ENCODE data around the gene SETDB1. TPM values are rescaled to one million over a fixed set of nuclear protein-coding genes. Genes with fewer than 3 reads are reported as not detected.
A peak's percentile ranks its signal among the peaks of the same experiment; 100 is the strongest.

The SETDB1 gene
- total and polyA plus RNA-seq, 4 experiments from 2014 or later: 9.8 to 72.6 (median 42.8) TPM

DNA sequence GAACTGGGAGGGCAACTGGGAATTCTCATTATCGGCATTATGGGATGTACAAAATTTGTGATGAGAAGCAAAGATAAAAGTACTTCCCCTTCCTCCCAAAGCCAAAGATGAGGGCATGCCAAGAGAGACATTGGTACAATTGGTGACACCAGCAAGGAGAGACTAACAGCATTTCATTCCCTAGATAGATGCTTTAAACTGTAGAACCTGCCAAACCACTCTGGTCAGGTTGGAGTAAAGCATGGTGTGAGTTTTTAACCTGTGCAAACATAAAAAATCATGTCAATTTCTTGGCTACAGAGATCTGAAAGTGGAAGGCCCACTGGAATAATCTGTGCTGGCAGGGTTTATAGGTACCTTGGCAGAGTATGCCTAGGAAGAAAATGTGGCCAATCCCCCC, 19.8 kb upstream of the SETDB1 start:
- ChIA-PET CTCF (ENCODE audit: partially characterized antibody) (interaction anchor here (1.5 kb wide), 1 partner anchor 16 kb away, joined by 5 read pairs; no protein-coding TSS in a partner anchor), POLR2A (ENCODE audit: partially characterized antibody) (no interaction called here)
- Histone ChIP-seq H3K9me3 (ENCODE audit: control insufficient read depth in 1 of 2, low read length in 2 of 2) (no peaks in the 10 kb centered on the region), H3K36me3 (ENCODE audit: insufficient read depth, low read length) (no peaks in the 10 kb centered on the region), H3K27me3 (ENCODE audit: insufficient read depth, low read length) (no peaks in the 10 kb centered on the region), H3K4me1 (ENCODE audit: insufficient read depth, low read length) (no peaks in the 10 kb centered on the region), H3K4me3 (ENCODE audit: low read length in 2 of 2) (no peak overlapping the region), H3K27ac (ENCODE audit: low read depth, low read length) (no peak overlapping the region)
- Mint-ChIP-seq H3K27me3 (no peaks in the 10 kb centered on the region), H3K4me3 (no peak overlapping the region), H3K36me3 (no peaks in the 10 kb centered on the region), H3K4me1 (no peaks in the 10 kb centered on the region), H3K27ac (no peak overlapping the region), H3K9me3 (no peaks in the 10 kb centered on the region)
- DNase-seq: no peak
- intact Hi-C loops (cut with micrococcal nuclease): no loop called here

- no peak for DNase-seq
- H3K27ac Mint-ChIP-seq: no peak overlapping the region
Observed at GRCh38 chr1:150906813-150907212, 19.4 kb upstream of the SETDB1 start.

GRCh38 chr1:150909585-150910180, 16.5 kb upstream of the SETDB1 start:
- Histone ChIP-seq H3K36me3 (ENCODE audit: insufficient read depth, low read length) (no peaks in the 10 kb centered on the region), H3K27ac (ENCODE audit: low read depth, low read length) (no peak overlapping the region), H3K9me3 (ENCODE audit: control insufficient read depth in 1 of 2, low read length in 2 of 2) (no peaks in the 10 kb centered on the region), H3K4me1 (ENCODE audit: insufficient read depth, low read length) (no peaks in the 10 kb centered on the region), H3K27me3 (ENCODE audit: insufficient read depth, low read length) (no peaks in the 10 kb centered on the region), H3K4me3 (ENCODE audit: low read length in 2 of 2) (no peak overlapping the region)
- no peak overlapping the region for H3K27ac Mint-ChIP-seq
- no peak for DNase-seq
- H3K27me3 Mint-ChIP-seq: no peaks in the 10 kb centered on the region
- POLR2A ChIA-PET (ENCODE audit: partially characterized antibody): no interaction called here
- intact Hi-C loops (cut with micrococcal nuclease): no loop called here
- no peaks in the 10 kb centered on the region for H3K9me3 Mint-ChIP-seq
- no peaks in the 10 kb centered on the region for H3K36me3 Mint-ChIP-seq
- no peak overlapping the region for H3K4me3 Mint-ChIP-seq
- CTCF ChIA-PET (ENCODE audit: partially characterized antibody): interaction anchor here (1.1 kb wide), 1 partner anchor 12 kb away, joined by 5 read pairs; no protein-coding TSS in a partner anchor
- H3K4me1 Mint-ChIP-seq: no peaks in the 10 kb centered on the region

More at GRCh38 chr1:150906813-150907212, 19.4 kb upstream of the SETDB1 start:
- H3K36me3 Mint-ChIP-seq: no peaks in the 10 kb centered on the region
- H3K9me3 Mint-ChIP-seq: no peaks in the 10 kb centered on the region
- H3K36me3 ChIP-seq (ENCODE audit: insufficient read depth, low read length): no peaks in the 10 kb centered on the region
- H3K9me3 ChIP-seq (ENCODE audit: control insufficient read depth in 1 of 2, low read length in 2 of 2): no peaks in the 10 kb centered on the region
- CTCF ChIA-PET (ENCODE audit: partially characterized antibody): interaction anchor here (0.8 to 1.5 kb wide), 3 partner anchors 15 to 249 kb away, joined by 3 to 5 read pairs (median 3); no protein-coding TSS in a partner anchor
- POLR2A ChIA-PET (ENCODE audit: partially characterized antibody): no interaction called here
- H3K4me3 Mint-ChIP-seq: no peak overlapping the region
- intact Hi-C loops (cut with micrococcal nuclease): no loop called here
- H3K27ac ChIP-seq (ENCODE audit: low read depth, low read length): no peak overlapping the region
- no peaks in the 10 kb centered on the region for H3K27me3 ChIP-seq (ENCODE audit: insufficient read depth, low read length)
- no peak overlapping the region for H3K4me3 ChIP-seq (ENCODE audit: low read length in 2 of 2)
- no peaks in the 10 kb centered on the region for H3K27me3 Mint-ChIP-seq
- H3K4me1 ChIP-seq (ENCODE audit: insufficient read depth, low read length): no peaks in the 10 kb centered on the region
- no peaks in the 10 kb centered on the region for H3K4me1 Mint-ChIP-seq

DNA sequence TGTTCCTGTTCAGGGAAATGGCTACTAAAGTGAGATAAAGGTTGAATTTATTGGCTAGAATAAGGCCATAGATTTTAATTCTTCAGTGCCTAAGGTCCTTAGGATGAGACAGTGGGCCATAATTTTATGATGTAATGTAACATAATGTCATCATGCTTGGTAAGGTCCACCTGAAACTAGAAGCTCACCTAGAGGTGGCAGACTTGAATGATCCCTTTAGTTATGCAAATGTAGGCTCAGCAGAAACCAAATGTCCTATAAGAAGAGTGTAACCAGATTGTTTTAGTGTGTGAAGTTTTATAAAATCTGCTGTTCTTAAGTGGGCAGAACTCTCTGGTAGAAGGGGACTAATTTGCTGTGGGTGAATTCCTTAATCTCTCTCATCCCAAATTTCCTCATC, 13.5 kb upstream of the SETDB1 start:
- intact Hi-C loops (cut with micrococcal nuclease): no loop called here
- CTCF ChIA-PET (ENCODE audit: partially characterized antibody): interaction anchor here (1.3 kb wide), 1 partner anchor 10 kb away, joined by 5 read pairs; no protein-coding TSS in a partner anchor
- Histone ChIP-seq H3K4me3 (ENCODE audit: low read length in 2 of 2) (no peak overlapping the region), H3K4me1 (ENCODE audit: insufficient read depth, low read length) (no peaks in the 10 kb centered on the region), H3K27ac (ENCODE audit: low read depth, low read length) (no peak overlapping the region), H3K27me3 (ENCODE audit: insufficient read depth, low read length) (no peaks in the 10 kb centered on the region), H3K36me3 (ENCODE audit: insufficient read depth, low read length) (no peaks in the 10 kb centered on the region), H3K9me3 (ENCODE audit: control insufficient read depth in 1 of 2, low read length in 2 of 2) (no peaks in the 10 kb centered on the region)
- H3K9me3 Mint-ChIP-seq: no peaks in the 10 kb centered on the region
- POLR2A ChIA-PET (ENCODE audit: partially characterized antibody): no interaction called here
- no peaks in the 10 kb centered on the region for H3K4me1 Mint-ChIP-seq
- no peaks in the 10 kb centered on the region for H3K27me3 Mint-ChIP-seq
- H3K4me3 Mint-ChIP-seq: no peak overlapping the region
- no peak overlapping the region for H3K27ac Mint-ChIP-seq
- DNase-seq: no peak
- H3K36me3 Mint-ChIP-seq: no peaks in the 10 kb centered on the region

DNA sequence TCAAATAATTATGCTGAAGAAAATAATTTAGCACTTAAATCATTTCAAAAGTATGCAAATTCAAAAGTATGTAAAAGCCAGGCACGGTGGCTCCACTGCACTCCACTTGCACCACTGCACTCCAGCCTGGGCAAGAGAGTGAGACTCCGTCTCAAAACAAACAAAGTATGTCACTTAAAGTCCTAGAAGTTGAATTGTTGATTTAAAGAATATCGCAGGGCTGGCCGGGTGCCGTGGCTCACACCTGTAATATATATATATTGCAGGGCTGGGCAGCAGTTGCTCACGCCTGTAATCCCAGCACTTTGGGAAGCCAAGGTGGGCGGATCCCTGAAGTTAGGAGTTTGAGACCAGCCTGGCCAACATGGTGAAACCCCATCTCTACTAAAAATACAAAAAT, 8.8 kb upstream of the SETDB1 start:
- no peaks in the 10 kb centered on the region for H3K27me3 Mint-ChIP-seq
- H3K36me3 Mint-ChIP-seq: no peaks in the 10 kb centered on the region
- H3K27ac Mint-ChIP-seq: no peak overlapping the region
- CTCF ChIA-PET (ENCODE audit: partially characterized antibody): no interaction called here
- no peak overlapping the region for H3K4me3 Mint-ChIP-seq
- no peaks in the 10 kb centered on the region for H3K9me3 Mint-ChIP-seq
- Histone ChIP-seq H3K27me3 (ENCODE audit: insufficient read depth, low read length) (no peaks in the 10 kb centered on the region), H3K4me3 (ENCODE audit: low read length in 2 of 2) (no peak overlapping the region), H3K9me3 (ENCODE audit: control insufficient read depth in 1 of 2, low read length in 2 of 2) (no peaks in the 10 kb centered on the region), H3K4me1 (ENCODE audit: insufficient read depth, low read length) (peaks cover 3% of the 10 kb centered on the region), H3K27ac (ENCODE audit: low read depth, low read length) (no peak overlapping the region), H3K36me3 (ENCODE audit: insufficient read depth, low read length) (no peaks in the 10 kb centered on the region)
- H3K4me1 Mint-ChIP-seq: peaks cover 1 to 4% (median 4%) of the 10 kb centered on the region in 4 donors
- intact Hi-C loops (cut with micrococcal nuclease): no loop called here
- DNase-seq: no peak
- POLR2A ChIA-PET (ENCODE audit: partially characterized antibody): no interaction called here

DNA sequence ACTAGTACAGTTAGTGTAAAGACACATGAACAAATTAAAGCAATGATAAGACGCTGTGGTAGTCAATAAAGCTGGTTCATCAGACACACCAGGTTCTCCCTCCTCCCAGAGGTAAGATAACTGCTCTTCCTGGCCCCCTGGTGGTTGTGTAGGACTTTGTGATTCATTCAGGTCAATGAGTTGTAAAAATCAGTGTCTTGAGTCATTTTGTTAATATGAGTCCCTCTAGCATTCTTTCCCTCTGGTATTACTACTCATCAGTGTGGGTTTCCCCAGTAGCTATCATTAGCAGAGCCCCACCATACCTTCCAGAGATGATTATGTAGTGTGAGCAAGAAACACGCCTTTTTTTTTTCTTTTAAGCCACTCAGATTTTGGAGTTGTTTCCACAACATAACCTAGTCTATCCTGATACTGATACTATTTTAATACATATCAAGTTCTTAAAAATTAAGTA, 3.6 kb upstream of the SETDB1 start:
- Histone ChIP-seq H3K4me1 (ENCODE audit: insufficient read depth, low read length) (peaks cover 18% of the 10 kb centered on the region), H3K4me3 (ENCODE audit: low read length in 2 of 2) (no peak overlapping the region), H3K36me3 (ENCODE audit: insufficient read depth, low read length) (no peaks in the 10 kb centered on the region), H3K9me3 (ENCODE audit: control insufficient read depth in 1 of 2, low read length in 2 of 2) (no peaks in the 10 kb centered on the region), H3K27ac (ENCODE audit: low read depth, low read length) (no peak overlapping the region), H3K27me3 (ENCODE audit: insufficient read depth, low read length) (no peaks in the 10 kb centered on the region)
- peak overlapping the region in 1 of 8 donors; percentile 55 for H3K4me3 Mint-ChIP-seq
- peak; percentile 67 to 79 (median 70) for DNase-seq
- ChIA-PET CTCF (ENCODE audit: partially characterized antibody) (interaction anchor here (0.6 to 2.2 kb wide), 31 partner anchors 9 to 654 kb away, joined by 3 to 12 read pairs (median 5); partner anchors contain the start of genes APH1A, CTXND2, ENSA and GOLPH3L), POLR2A (ENCODE audit: partially characterized antibody) (interaction anchor here (1.0 to 1.2 kb wide), 3 partner anchors 33 to 435 kb away, joined by 3 to 4 read pairs (median 3); partner anchors contain the start of genes CERS2 and TARS2)
- H3K36me3 Mint-ChIP-seq: peaks cover 4 to 14% of the 10 kb centered on the region in 2 donors
- H3K9me3 Mint-ChIP-seq: no peaks in the 10 kb centered on the region
- H3K4me1 Mint-ChIP-seq: peaks cover 12 to 30% (median 23%) of the 10 kb centered on the region in 4 donors
- H3K27ac Mint-ChIP-seq: peak overlapping the region in 4 of 7 donors; percentile 10 to 68 (median 36)
- intact Hi-C loops (cut with micrococcal nuclease): loop anchor here (1.0 to 10.0 kb wide), 5 partner anchors 46 to 458 kb away; partner anchors contain the start of genes ARNT, CTSS and GOLPH3L
- H3K27me3 Mint-ChIP-seq: no peaks in the 10 kb centered on the region

- peaks cover 0 to 3% (median 0%) of the 10 kb centered on the region in 8 donors for H3K9me3 Mint-ChIP-seq
- H3K36me3 Mint-ChIP-seq: peaks cover 26 to 37% of the 10 kb centered on the region in 2 donors
- H3K36me3 ChIP-seq (ENCODE audit: insufficient read depth, low read length): peaks cover 12% of the 10 kb centered on the region
- POLR2A ChIA-PET (ENCODE audit: partially characterized antibody): interaction anchor here (1.3 to 1.8 kb wide), 3 partner anchors 32 to 228 kb away, joined by 4 to 5 read pairs (median 4); partner anchors contain the start of gene GOLPH3L
- H3K27ac Mint-ChIP-seq: peak overlapping the region in 5 of 7 donors; percentile 30 to 97 (median 96)
- peaks cover 18 to 38% (median 29%) of the 10 kb centered on the region in 4 donors for H3K4me1 Mint-ChIP-seq
- peak overlapping the region in 1 of 2 donors; percentile 97 for H3K4me3 ChIP-seq (ENCODE audit: low read length in 2 of 2)
- no peaks in the 10 kb centered on the region for H3K27me3 ChIP-seq (ENCODE audit: insufficient read depth, low read length)
- peaks cover 22% of the 10 kb centered on the region for H3K4me1 ChIP-seq (ENCODE audit: insufficient read depth, low read length)
- H3K27ac ChIP-seq (ENCODE audit: low read depth, low read length): no peak overlapping the region
- H3K4me3 Mint-ChIP-seq: peak overlapping the region in 7 of 8 donors; percentile 94 to 96 (median 96)
- peak in 1 of 5 donors; percentile 7 for DNase-seq
- CTCF ChIA-PET (ENCODE audit: partially characterized antibody): interaction anchor here (1.3 to 1.6 kb wide), 3 partner anchors 38 to 81 kb away, joined by 4 to 6 read pairs (median 4); partner anchors contain the start of genes CTXND2 and MINDY1
- H3K27me3 Mint-ChIP-seq: no peaks in the 10 kb centered on the region
- intact Hi-C loops (cut with micrococcal nuclease): loop anchor here (10.0 kb wide), 1 partner anchor 160 kb away; the partner anchor contains the start of gene CTSS
- no peaks in the 10 kb centered on the region for H3K9me3 ChIP-seq (ENCODE audit: control insufficient read depth in 1 of 2, low read length in 2 of 2)
Observed at GRCh38 chr1:150925080-150925479, 1.1 kb upstream of the SETDB1 start.

All from CD4-positive, alpha-beta memory T cell (primary cell).